Measurements from ENCODE around the gene CYRIA. TPM values are rescaled to one million over a fixed set of nuclear protein-coding genes. Genes with fewer than 3 reads are reported as not detected.

CYRIA gene
- total RNA-seq, 2 donors from 2014 or later = 0.06 to 0.64 TPM

DNA sequence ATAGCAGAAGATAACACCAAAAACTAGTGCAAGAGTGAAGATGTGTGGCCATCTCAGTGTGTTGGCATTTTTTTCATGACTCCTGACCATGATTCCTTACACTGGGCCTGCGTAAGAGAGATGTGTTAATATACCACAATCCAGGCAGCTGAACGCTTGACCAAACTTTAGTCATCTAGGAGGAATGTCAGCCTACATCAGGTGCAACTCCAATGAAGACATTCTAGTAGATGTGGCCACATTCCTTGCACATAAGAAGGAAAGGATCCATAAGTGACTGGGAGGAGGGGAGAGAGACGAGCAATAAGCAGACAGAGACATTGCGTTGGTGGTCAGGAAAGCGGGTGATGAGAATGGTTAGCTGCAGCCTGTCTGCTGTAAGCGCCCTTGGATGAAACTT is 42.6 kb downstream of the CYRIA start:
- peaks cover 5% of the 10 kb centered on the region for H3K4me1 Mint-ChIP-seq
- no peak overlapping the region for H3K4me3 Mint-ChIP-seq
- no peak overlapping the region for H3K27ac Mint-ChIP-seq
- no peak for ATAC-seq (replicated peaks)
- H3K27me3 Mint-ChIP-seq = peaks cover 4% of the 10 kb centered on the region
- no peaks in the 10 kb centered on the region for H3K36me3 Mint-ChIP-seq (ENCODE audit: low read depth)
- no peaks in the 10 kb centered on the region for H3K9me3 Mint-ChIP-seq

DNA sequence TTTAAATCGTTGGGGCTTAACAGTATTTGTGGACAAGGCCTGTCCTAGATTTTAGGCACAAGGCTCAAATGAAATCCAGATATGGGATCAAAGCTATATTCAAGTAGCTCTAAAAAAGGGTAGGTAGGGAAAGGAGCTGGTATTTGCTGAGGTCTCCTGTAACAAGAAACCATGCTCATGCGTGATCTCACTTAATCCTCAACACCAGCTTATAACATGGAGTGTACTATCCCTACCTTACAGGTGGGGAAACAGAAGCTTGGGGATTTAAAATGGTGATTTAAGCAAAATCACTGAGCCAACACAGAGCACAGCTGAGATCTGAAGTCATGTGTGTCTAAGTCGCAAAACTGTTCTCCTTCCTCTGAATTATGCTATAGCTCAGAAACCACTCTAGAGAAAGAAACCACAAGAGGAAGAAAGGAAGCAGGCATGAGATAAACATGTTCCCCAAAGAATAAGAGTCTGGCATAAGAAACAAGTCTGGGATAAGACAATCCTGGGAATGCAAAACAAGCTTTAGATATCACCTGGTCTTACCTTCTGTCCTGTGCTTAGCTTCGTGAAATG is 43.1 kb downstream of the CYRIA start:
- H3K4me1 Mint-ChIP-seq = peaks cover 5% of the 10 kb centered on the region
- H3K27me3 Mint-ChIP-seq = peaks cover 4% of the 10 kb centered on the region
- H3K36me3 Mint-ChIP-seq (ENCODE audit: low read depth) = no peaks in the 10 kb centered on the region
- H3K27ac Mint-ChIP-seq = no peak overlapping the region
- H3K4me3 Mint-ChIP-seq = no peak overlapping the region
- no peaks in the 10 kb centered on the region for H3K9me3 Mint-ChIP-seq
- no peak for ATAC-seq (replicated peaks)

DNA sequence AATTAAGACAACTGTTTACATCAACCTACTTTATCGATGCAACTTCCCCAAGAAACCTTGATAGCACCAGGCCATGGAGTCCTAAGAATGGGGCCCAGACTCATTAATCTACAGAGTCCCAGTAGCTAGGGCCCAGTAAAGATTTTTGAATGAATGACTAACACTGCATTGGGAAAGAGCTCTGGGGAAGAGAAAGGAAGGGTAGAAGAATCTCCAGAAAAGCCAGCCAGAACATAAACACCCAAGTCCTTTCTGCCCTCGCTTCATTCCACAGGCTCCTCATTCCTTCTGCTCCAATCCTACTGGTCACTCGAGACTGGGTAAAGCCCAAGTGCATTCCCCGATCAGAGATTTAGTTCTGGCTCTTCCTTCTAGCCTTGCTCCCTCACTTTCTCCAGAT is 44.3 kb downstream of the CYRIA start:
- no peak for ATAC-seq (replicated peaks)
- Mint-ChIP-seq H3K4me3 (no peak overlapping the region), H3K27me3 (peaks cover 4% of the 10 kb centered on the region), H3K9me3 (no peaks in the 10 kb centered on the region), H3K36me3 (ENCODE audit: low read depth) (no peaks in the 10 kb centered on the region), H3K27ac (no peak overlapping the region), H3K4me1 (peaks cover 5% of the 10 kb centered on the region)

DNA sequence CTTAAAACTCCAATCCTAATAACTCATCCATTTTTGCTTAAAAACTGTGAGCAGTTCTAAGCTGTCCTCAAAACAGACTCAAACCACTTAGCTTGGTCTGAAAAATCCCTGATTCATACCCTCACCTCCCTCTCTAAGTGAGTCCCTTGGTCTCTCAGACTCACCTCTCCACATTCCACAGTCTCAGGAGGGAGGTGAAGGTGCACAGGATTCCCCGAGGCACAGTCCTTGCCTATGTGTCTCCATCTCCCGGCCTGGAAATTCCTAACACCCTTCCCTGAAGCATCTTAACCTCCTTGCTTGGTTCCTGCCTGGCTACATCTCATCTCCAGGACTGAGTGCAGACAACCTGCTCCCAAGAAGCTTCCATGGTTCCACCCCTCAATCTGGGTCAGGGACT is 45.0 kb downstream of the CYRIA start:
- no peak for ATAC-seq (replicated peaks)
- Mint-ChIP-seq H3K9me3 (no peaks in the 10 kb centered on the region), H3K36me3 (ENCODE audit: low read depth) (no peaks in the 10 kb centered on the region), H3K27me3 (peaks cover 4% of the 10 kb centered on the region), H3K4me3 (no peak overlapping the region), H3K27ac (no peak overlapping the region), H3K4me1 (peaks cover 5% of the 10 kb centered on the region)

GRCh38 chr2:16619576-16620245 is 45.9 kb downstream of the CYRIA start:
- no peak overlapping the region for H3K27ac Mint-ChIP-seq
- H3K4me1 Mint-ChIP-seq = peaks cover 5% of the 10 kb centered on the region
- no peak for ATAC-seq (replicated peaks)
- H3K36me3 Mint-ChIP-seq (ENCODE audit: low read depth) = no peaks in the 10 kb centered on the region
- no peak overlapping the region for H3K4me3 Mint-ChIP-seq
- no peaks in the 10 kb centered on the region for H3K9me3 Mint-ChIP-seq
- peaks cover 13% of the 10 kb centered on the region for H3K27me3 Mint-ChIP-seq

DNA sequence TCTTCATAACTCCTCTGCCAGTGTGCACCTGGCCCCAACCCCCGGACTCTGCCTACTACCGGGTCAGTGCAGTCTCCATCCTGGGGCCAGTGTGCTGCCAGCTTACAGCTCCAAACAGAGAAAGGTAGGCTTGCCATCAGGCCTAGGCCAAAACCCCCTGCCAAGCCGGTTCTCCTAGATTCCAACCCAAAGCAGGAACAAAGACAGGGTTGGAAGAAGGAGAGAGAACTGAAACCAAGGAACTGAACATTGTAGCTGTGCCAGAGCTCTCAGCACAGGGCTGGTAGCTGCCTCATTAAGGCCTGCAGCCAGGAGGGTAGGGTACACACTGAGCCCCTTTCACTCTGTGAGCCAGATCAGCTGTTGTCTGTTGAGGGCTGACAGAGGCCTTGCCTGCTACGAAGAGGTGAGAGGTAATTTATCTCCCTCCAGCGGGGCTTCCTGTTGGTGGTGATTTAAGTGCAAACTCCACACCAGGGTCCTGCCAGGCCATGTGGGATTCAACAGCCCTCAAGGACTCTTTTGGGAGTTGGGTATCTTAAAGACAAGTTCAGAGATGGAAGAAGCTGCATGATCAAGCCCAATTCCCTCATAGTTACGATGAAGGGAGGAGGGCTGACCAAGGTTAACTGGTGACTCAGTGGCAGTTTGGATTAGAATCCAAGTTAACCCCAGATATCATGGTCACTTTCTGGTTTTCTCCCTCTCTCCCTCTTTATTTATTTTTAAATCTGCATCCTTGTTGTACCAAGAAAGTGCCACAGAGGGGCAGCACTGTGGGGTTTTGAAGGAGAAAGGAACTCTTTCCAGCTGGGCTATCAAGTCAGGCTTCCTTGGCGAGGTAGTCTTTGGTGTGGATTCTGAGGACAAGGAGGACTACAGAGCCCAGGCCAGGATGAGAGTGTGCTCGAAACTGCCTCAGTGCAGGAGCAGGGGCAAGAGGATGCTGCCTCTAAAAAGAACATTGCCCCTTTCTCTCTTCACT is 48.1 kb downstream of the CYRIA start:
- no peak overlapping the region for H3K4me3 Mint-ChIP-seq

More for the DNA sequence above, 48.1 kb downstream of the CYRIA start:
- peaks cover 26% of the 10 kb centered on the region for H3K27me3 Mint-ChIP-seq
- no peaks in the 10 kb centered on the region for H3K4me1 Mint-ChIP-seq
- no peaks in the 10 kb centered on the region for H3K36me3 Mint-ChIP-seq (ENCODE audit: low read depth)
- no peak overlapping the region for H3K27ac Mint-ChIP-seq
- ATAC-seq (replicated peaks) = no peak
- no peaks in the 10 kb centered on the region for H3K9me3 Mint-ChIP-seq
